ENCODE measurements around the gene KIF2C. TPM values are rescaled to one million over a fixed set of nuclear protein-coding genes. Genes with fewer than 3 reads are reported as not detected.

The KIF2C gene
- total and polyA plus RNA-seq, 9 of the 15 experiments (the other 6 are each of a cell fraction or from before 2014, with no cell fraction given), result 84.9 to 226 (median 169) TPM

- TF ChIP-seq NCOA2 (IDR thresholded peaks at IDR 0.05; ENCODE audit: partially characterized antibody in 2 of 2), result no peak
- 0 out of 2 replicates have a peak, but pooled peaks have one; percentile 39 for TF ChIP-seq MITF (IDR thresholded peaks at IDR 0.05)
- peak; percentile 79; the same call in 1 of the 2 replicates for TF ChIP-seq E2F5 (CRISPR knock-in tag; IDR thresholded peaks at IDR 0.05)
- peak; percentile 13; the same call in 1 of the 2 replicates for TF ChIP-seq ESRRB (CRISPR knock-in tag; IDR thresholded peaks at IDR 0.05; ENCODE audit: borderline replicate concordance)
- TF ChIP-seq ZNF277 (CRISPR knock-in tag; IDR thresholded peaks at IDR 0.05; ENCODE audit: borderline replicate concordance), result no peak
- TF ChIP-seq ATF6 (CRISPR knock-in tag; IDR thresholded peaks at IDR 0.05), result no peak
- no peak for TF ChIP-seq ILK (tag; IDR thresholded peaks at IDR 0.05; ENCODE audit: borderline replicate concordance, low read depth)
- peak; percentile 87 for TF ChIP-seq THAP12 (CRISPR knock-in tag; IDR thresholded peaks at IDR 0.05)
- TF ChIP-seq ARID3B (CRISPR knock-in tag; IDR thresholded peaks at IDR 0.05; ENCODE audit: borderline replicate concordance), result no peak
- TF ChIP-seq RCOR1 (IDR thresholded peaks at IDR 0.05; ENCODE audit: borderline replicate concordance in 1 of 2, low read depth in 2 of 2, low read length in 2 of 2), result no peak
- TF ChIP-seq RBM39 (optimal IDR thresholded peaks at IDR 0.05; ENCODE audit: low read depth, low read length), result peak; percentile 97
- TF ChIP-seq HOXB6 (CRISPR knock-in tag; IDR thresholded peaks at IDR 0.05; ENCODE audit: borderline replicate concordance), result no peak
- no peak; the same call in 1 of the 2 replicates for TF ChIP-seq CEBPG (CRISPR knock-in tag; IDR thresholded peaks at IDR 0.05)
- TF ChIP-seq CEBPG (tag; conservative IDR thresholded peaks at IDR 0.05 in 1 of 2, IDR thresholded peaks at IDR 0.05 in 1 of 2), result no peak
These were observed 35.7 kb downstream of the KIF2C start, which contains the start of gene RPS8 (continued) for GRCh38 chr1:44775078-44775929.

All from K562 (cell line).